IMR-90 (cell line): Measurements from ENCODE around the gene UFSP1. TPM values are rescaled to one million over a fixed set of nuclear protein-coding genes. Genes with fewer than 3 reads are reported as not detected.

Experiments
- MAFK ChIP-seq: IDR thresholded peaks from 2 replicates; pipeline ENCODE4 v1.6.1; 2012; ENCODE audit warnings: low read depth, low read length, improper control_type of control experiment
- MAZ ChIP-seq: IDR thresholded peaks from 2 replicates; pipeline ENCODE4 v1.6.1; 2012; ENCODE audit warnings: low read depth, mild to moderate bottlenecking, low read length, improper control_type of control experiment, moderate library complexity, borderline replicate concordance
- RAD21 ChIP-seq: IDR thresholded peaks from 2 replicates; pipeline ENCODE4 v1.6.1; 2012; ENCODE audit warnings: low read length, improper control_type of control experiment
- polyA plus RNA-seq, 3 experiments: library from polyadenylated mRNA; depleted of rRNA; stranded (reverse); fragments of >200 nt; gene quantifications; 2 replicates each; pipeline ENCODE4 v1.2.3, GENCODE V29; 2012; ENCODE audit warnings: low replicate concordance in 1 of 3
- total RNA-seq: library from RNA; depleted of rRNA; stranded (reverse); fragments of >200 nt; gene quantifications from 2 replicates; pipeline ENCODE4 v1.2.3, GENCODE V29; 2012

The UFSP1 gene
- total and polyA plus RNA-seq, 2 of the 4 experiments (the other 2 are of a cell fraction) = 0.36 to 1.0 TPM

DNA sequence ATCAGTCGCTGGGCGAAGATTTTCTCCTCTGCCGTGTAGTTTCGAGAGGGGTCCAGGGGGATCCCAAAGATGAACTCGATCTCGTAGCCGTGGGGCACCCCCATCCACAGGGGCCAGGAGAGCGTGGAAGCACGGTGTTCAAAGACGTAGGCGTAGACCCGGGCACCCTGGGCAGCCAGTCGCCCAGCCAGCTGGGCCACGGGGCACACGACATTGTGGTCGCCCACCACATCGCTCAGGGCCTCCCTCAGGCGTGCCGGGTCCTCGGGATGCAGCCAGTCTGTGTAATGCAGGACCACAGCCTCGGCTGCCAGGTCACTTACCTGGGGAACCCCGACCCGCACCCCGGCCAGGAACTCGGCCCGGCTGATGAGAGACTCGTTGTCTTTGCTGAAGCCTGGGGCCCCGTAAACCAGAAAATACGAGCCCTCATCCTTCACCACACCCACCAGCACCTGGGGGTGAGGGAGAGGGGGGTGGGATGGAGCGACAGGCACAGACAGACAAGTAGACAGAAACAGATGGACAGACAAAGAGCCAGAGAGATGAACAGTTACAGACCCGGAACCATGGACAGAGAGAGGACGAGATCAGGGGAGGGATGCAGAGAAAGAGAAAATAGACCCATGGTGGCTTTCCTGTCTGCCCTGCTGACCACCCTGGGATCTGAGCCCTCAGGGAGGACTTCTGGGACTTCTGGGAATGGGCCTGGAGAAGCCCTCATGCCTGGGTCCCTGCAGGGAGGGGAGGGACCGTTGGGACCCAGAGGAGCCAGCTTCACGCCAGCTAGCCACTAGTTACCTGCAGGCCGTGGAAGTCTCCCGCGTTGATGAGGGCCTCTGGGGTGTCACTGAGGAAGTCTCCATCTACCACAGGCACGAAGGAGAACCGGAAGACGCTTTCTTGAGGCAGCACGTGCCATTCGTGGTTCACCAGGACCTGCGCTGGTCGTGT is 3.1 kb upstream of the UFSP1 start (continued):
- TF ChIP-seq MAZ = no peak
- no peak for TF ChIP-seq RAD21
- TF ChIP-seq MAFK = no peak
